DMS 273 treated with DMSO at 0.1 percent for 48 hours (cell line): ENCODE results near the gene ZFYVE28.

Experiments
- DNase-seq: peaks from one replicate; lab custom pipeline; 2025; lab: John Stamatoyannopoulos, UW

ZFYVE28 gene

GRCh38 chr4:2302387-2303119 lies 115.9 kb downstream of the ZFYVE28 start:
- DNase-seq = no peak

- DNase-seq = no peak
These were observed 116.6 kb downstream of the ZFYVE28 start for GRCh38 chr4:2301806-2302205.

DNA sequence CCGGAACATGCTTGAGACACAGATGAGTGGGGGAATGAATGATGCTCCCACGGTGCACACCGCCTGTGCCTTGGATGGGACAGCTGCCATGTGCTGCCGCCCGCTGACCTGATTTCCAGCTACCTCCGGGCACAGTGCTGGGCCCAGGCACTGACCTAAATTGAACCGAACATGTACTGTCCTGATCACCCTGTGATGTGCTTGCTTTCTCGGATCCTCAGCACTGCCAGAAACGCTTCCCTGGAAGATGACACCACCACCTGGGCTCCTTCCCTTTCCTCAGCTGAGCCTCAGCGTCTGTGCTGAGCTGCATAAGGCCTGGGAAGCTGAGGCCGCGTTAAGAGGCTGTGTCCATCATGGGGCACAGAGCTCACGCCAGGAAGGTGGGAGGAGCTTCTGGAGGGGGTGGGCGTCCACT lies 117.2 kb downstream of the ZFYVE28 start:
- DNase-seq = no peak

- no peak for DNase-seq
These were observed 117.8 kb downstream of the ZFYVE28 start for GRCh38 chr4:2300431-2301224.

DNA sequence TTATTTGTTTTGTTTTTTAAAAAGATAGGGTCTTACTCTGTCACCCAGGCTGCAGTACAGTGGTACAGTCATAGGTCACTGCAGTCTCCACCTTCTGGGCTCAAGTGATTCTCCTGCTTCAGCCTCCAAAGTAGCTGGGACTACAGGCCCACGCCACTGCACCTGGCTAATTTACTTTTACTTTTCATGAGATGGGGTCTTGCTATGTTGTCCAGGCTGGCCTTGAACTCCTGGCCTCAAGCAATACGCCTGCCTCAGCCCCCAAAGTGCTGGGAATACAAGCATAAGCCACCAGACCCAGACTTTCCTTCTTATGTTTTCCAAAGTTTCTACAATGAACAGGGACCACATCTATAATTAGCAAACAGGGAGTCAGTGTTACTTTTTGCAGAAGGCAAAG lies 118.7 kb downstream of the ZFYVE28 start:
- DNase-seq = no peak

GRCh38 chr4:2298532-2298991 lies 119.9 kb downstream of the ZFYVE28 start:
- no peak for DNase-seq

GRCh38 chr4:2297606-2298531 lies 120.6 kb downstream of the ZFYVE28 start:
- DNase-seq = no peak

- no peak for DNase-seq
These were observed 121.5 kb downstream of the ZFYVE28 start for GRCh38 chr4:2296631-2297601.

DNA sequence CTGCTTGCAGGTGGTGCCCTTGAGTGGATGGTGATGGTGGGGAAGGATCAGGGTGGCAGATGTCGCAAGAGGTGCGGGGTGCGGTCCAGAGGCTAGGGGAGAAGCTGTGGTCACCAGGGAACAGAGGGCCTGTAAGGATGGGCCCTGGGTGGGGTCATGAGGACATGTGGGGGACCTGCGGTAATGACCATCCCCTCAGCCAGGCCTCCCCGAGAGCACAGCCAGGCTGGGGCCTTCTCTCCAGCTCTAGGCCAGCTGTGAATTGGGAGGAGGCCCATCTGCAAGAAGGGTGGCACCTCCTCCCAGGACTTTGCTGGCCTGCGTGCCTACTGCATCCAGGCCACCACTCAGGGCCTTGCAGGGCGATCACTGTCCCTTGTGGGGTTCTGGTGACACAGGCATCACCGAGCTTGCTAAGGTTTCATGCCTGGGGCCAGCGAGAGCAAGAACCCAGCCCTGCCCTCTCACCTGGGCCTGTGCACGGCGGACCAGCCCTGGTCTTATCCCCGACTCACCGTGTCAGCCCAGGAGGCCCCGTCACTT lies 122.5 kb downstream of the ZFYVE28 start:
- DNase-seq = no peak

DNA sequence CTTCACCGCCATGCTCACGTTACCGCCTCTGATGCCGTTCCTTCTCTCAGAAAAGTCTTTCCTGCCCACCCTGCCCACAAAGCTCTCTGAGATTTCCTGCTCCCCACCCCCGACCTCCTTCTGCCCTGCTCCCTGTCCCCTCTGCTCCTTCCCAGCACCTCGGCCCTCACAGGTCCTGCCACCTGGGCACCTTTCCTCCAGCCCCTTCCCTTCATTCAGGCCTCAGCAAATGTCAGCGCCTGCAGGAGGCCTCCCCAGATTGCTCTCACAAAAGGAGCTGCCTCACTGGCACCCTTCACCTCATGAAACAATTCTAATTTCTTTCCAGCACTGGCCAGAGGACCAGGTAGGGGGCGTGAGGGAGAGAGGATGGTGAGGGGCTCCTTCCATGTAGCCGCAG lies 122.9 kb downstream of the ZFYVE28 start:
- no peak for DNase-seq

DNA sequence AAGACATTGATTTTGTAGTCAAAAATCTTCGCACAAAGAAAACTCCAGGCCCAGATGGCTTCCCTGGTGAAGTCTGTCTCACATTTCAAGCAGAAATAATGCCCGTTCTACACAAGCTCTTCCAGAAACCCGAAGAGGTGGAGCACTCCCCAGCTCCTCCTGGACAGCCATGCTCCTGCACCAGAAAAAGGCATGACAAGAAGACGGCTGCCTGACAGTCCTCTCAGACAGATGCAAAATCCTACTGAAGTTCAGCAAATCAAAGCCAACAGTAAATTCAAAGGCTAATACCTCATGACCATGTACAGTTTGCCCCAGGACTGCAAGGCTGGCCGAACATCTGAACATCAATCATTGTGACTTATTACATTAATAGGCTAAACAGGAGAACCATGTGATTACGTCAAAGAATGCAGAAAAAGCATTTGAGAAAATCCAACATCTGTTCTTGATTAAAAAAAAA lies 125.8 kb downstream of the ZFYVE28 start:
- no peak for DNase-seq

DNA sequence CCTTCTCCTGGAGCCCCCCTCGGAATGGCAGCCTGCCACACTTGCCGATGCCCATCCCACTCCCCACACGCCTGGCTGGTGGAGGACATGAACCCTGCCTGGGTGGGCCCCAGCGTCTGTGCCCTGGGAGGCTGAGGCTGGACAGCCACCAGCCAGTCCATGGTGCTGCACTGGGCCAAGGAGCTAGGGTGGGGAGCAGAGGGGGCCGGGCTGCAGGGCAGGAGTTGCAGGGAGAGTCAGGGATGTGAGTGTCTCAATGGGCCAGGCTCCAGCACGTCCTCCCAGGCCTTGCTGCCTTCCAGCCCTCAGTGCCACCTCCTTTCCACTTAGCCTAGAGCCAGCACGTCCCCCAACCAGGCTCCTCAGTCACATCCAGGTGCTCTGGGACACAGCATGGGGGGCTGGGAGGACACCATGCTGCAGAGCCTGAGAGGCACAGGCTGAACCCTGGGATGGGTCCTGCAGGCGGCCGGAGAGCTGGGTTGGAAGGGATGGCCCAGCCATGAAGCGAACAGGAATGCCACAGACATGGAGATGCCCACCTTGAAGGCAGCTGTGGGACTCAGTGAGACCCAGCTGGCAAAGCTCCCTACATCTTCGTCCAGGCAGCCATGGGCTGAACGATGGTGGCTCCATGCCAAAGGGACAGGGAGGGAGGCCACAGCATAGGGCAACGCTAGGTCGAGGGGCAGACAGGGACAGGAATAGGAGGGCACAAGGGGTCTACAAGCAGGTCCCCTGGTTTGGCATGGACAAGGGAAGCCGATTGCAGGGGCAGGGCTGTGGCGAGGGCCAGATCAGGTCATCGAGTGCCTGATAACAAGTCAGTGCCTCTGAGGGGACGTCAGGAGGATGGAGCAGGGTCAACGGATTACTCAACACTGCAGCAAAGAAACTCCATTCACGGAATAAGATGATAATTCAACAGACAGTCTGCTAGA lies 126.5 kb downstream of the ZFYVE28 start:
- DNase-seq = no peak

- no peak for DNase-seq
These were observed 127.3 kb downstream of the ZFYVE28 start for GRCh38 chr4:2290974-2291704.

DNA sequence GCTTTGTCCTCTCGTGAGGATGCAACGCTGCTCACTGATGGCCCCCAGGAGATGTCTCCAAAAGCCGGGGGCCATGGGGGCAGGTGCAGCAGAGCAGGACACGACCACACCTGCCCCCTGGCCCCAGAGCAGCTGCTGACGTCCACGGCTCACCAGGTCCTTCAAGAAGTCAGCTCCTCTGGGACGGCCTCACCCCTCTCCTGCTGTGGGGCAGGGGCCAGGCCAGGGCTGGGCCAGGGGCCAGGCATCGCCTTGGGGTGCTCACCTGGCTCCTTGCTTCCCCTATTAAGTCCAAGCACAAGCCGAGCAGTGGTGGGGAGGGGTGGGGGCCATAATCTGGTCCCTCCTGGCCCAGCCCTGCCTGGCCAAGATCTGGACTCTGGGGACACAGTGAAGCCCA lies 128.0 kb downstream of the ZFYVE28 start:
- no peak for DNase-seq

DNA sequence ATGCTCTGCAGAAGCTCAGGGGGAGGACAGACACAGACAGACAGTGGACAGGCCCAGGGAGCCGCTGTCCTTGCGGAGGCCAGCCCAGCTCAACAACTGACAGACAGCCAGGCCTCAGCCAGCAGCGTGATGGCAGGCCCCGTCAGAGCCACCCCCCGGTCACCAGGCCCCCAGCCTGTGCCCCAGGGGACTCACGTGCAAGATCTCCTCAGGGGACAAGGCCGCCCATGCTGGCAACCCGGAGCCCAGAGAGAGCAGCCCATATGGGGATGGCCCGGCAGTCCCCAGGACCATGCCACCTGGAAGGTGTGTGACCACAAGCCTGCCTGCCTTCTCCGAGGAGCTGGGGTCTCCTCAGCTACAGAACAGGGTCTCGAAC lies 128.5 kb downstream of the ZFYVE28 start:
- no peak for DNase-seq

DNA sequence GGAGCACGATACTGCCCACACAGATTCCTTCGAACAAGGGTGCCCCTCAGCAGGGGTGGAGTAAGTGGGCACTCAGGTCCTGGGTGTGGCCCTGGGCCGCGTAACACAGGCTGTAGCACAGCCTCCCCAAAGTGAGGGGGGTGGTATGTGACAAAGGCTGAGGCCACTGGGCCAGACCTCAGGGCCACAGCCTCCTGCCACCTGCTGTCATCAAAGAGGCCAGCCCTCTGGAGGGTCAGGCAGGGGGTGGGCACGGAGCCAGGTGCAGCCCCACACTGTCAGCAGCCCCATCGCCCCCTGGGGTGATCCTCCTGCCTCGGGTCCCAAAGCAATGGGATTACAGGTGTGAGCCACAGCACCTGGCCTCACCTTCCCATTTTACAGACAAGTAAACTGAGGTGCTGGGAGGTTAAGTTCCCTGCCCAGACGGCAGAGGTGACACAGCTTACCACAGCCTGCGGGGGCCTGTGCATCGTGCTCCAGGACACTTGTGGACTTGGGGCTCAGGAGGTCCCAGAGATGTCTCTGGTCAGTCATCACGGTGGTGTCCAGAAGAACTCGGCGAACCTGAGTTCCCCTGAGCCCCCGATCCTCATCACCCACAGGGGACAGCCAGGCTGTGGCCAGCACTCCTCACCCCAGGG lies 129.0 kb downstream of the ZFYVE28 start:
- DNase-seq = no peak

DNA sequence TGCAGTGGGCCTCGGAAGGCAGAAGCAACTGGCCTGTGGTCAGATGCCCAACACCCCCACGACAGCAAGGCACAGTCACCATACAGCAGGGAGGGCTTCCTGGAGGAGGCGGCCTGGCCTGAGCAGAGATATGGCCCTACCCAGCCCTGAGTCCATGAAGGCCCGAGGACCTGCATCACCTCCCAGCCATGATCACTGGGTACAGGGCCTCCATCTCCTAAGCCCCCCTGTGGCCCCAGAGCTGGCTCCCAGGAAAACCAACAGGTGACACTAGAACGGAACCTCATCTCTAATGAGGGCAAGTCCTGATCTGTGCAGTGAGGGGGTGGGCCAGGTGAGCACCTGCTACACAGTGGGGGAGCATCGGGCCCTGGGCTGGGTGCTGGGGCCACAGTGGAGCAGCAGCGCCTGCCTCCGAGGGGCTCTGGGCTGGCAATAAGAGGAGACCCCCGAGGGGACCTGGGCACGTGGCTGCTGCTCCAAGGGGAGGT lies 130.3 kb downstream of the ZFYVE28 start:
- no peak for DNase-seq

DNA sequence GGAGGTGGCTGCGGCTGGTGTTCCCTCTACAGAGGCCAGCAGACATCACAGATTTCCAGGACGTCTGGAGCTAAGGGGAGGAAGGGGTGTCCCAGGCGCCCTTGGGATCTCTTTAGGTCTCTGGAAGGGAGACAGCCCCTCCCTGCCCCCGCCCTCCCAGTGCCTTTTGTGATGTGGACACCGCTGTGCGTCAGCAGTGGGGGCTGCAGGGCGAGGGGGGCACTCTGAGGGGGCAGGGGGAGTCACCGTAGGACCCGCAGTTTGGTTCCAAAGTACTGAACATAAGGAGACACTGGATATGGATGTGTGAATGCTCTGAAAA lies 130.9 kb downstream of the ZFYVE28 start:
- no peak for DNase-seq
